Fibroblast of skin of back (primary cell): ENCODE data around the gene CCAR1.
"Not testable (repeated sequence)": the region's sequence is repeated elsewhere in the genome, so short reads cannot be mapped to it uniquely, and the experiment has no call there.

Experiments
- DNase-seq: peaks from one replicate; pipeline ENCODE4 v3.0.0-alpha.2; 2013

CCAR1 gene

GRCh38 chr10:68828083-68828601 is 107.1 kb downstream of the CCAR1 start:
- peak; percentile 6 for DNase-seq

- DNase-seq: no peak
Observed at GRCh38 chr10:68828833-68829232, 107.8 kb downstream of the CCAR1 start.

DNA sequence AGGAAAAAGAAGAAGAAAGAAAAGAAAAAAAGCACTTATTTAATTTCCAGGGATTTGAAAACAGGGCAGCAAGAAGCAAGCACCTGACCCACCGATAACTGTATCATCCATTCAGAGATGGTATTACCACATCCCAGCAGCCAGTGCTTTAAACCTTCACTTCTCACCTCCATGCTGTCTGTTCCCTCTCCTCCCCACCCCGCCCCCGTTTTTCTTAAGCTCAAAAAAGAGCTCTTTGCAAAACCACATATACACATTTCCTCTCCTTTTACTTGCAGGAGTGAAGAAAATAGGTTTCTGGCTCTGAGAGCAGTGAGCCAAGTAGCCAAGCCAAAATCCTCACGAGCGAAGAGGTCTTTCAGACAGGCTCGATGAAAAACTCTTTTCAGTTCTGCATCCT is 108.5 kb downstream of the CCAR1 start:
- DNase-seq: no peak

- DNase-seq: no peak
Observed at GRCh38 chr10:68829952-68830351, 108.9 kb downstream of the CCAR1 start.

DNA sequence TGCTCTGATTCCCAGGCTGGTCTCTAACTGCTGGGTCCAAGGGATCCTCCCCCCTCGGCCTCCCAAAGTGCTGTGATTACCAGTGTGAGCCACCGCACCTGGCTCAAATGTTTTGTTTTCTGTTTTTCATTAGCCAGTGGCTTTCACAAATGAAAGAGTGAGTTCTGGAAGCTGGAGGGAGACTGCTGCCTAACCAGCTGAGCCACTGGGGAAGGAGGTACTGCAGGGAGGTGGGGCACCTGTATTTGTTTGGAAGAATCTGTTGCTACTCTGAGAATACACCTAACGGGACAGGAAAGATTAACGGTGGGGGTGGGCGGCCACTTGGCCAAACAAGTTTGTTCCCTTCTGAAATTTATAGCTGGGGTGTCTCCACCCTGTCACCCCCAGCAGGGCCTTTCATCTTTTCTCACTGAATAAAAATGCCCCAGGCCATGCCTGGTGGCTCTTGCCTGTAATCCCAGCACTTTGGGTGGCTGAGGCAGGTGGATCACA is 111.0 kb downstream of the CCAR1 start:
- no peak for DNase-seq

- DNase-seq: no peak
Observed at GRCh38 chr10:68832601-68833000, 111.6 kb downstream of the CCAR1 start.

GRCh38 chr10:68837626-68838322 is 116.7 kb downstream of the CCAR1 start:
- no peak for DNase-seq

- not testable (repeated sequence) for DNase-seq
Observed at GRCh38 chr10:68840650-68841049, 119.6 kb downstream of the CCAR1 start.
